Astrocyte (in vitro differentiated cells and primary cell): ENCODE results near the gene DPCD. TPM values are rescaled to one million over a fixed set of nuclear protein-coding genes. Genes with fewer than 3 reads are reported as not detected.

Source experiments
- DNase-seq: peaks from one replicate; pipeline ENCODE4 v3.0.0-alpha.2; 2010; ENCODE audit warnings: low read depth
- FAIRE-seq: peaks from 2 replicates; lab custom pipeline; 2011; peaks lifted over from hg19 to GRCh38; lab: Jason Lieb, UNC
- H2AFZ ChIP-seq: 2 replicates; pipeline ENCODE4 v1.6.0; 2012; ENCODE audit warnings: low read depth, low read length, inconsistent platforms
- H3K27ac ChIP-seq: 2 replicates; pipeline ENCODE4 v1.5.1; 2011; ENCODE audit warnings: low read depth, low read length, inconsistent platforms
- H3K27me3 ChIP-seq: 2 replicates; pipeline ENCODE4 v1.6.0; 2011; ENCODE audit warnings: low read length, inconsistent platforms; ENCODE audit not compliant: insufficient read depth
- H3K36me3 ChIP-seq: 2 replicates; pipeline ENCODE4 v1.5.1; 2011; ENCODE audit warnings: low read length, inconsistent platforms; ENCODE audit not compliant: insufficient read depth
- H3K4me1 ChIP-seq: 2 replicates; pipeline ENCODE4 v1.5.1; 2011; ENCODE audit warnings: low read length, inconsistent platforms; ENCODE audit not compliant: insufficient read depth
- H3K4me2 ChIP-seq: 2 replicates; pipeline ENCODE4 v1.6.0; 2012; ENCODE audit warnings: low read length, inconsistent platforms
- H3K4me3 ChIP-seq: 2 replicates; pipeline ENCODE4 v1.5.1; 2011; ENCODE audit warnings: low read depth, mild to moderate bottlenecking, low read length, inconsistent platforms; ENCODE audit not compliant: insufficient read depth
- H3K79me2 ChIP-seq: 2 replicates; pipeline ENCODE4 v1.6.0; 2012; ENCODE audit warnings: mild to moderate bottlenecking, low read length, inconsistent platforms; ENCODE audit not compliant: insufficient read depth
- H3K9ac ChIP-seq: 2 replicates; pipeline ENCODE4 v1.6.0; 2012; ENCODE audit warnings: mild to moderate bottlenecking, low read length, inconsistent platforms
- H3K9me3 ChIP-seq: 2 replicates; pipeline ENCODE4 v1.5.1; 2012; ENCODE audit warnings: low read depth, mild to moderate bottlenecking, low read length, inconsistent platforms; ENCODE audit not compliant: insufficient read depth
- H4K20me1 ChIP-seq: 2 replicates; pipeline ENCODE4 v1.6.0; 2012; ENCODE audit warnings: low read length, inconsistent platforms; ENCODE audit not compliant: insufficient read depth
- H3K27ac Mint-ChIP-seq: one replicate; pipeline ENCODE4 v1.8.0; 2021; ENCODE audit warnings: mild to moderate bottlenecking, mixed read lengths; ENCODE audit not compliant: unreplicated experiment
- H3K27me3 Mint-ChIP-seq: one replicate; pipeline ENCODE4 v1.8.0; 2021; ENCODE audit warnings: low read depth, mixed read lengths; ENCODE audit not compliant: unreplicated experiment
- H3K36me3 Mint-ChIP-seq: one replicate; pipeline ENCODE4 v1.8.0; 2021; ENCODE audit warnings: low read depth, mixed read lengths; ENCODE audit not compliant: unreplicated experiment
- H3K4me1 Mint-ChIP-seq: one replicate; pipeline ENCODE4 v1.8.0; 2021; ENCODE audit warnings: low read depth, mixed read lengths; ENCODE audit not compliant: unreplicated experiment
- H3K4me3 Mint-ChIP-seq: one replicate; pipeline ENCODE4 v1.8.0; 2021; ENCODE audit warnings: mild to moderate bottlenecking, moderate library complexity, mixed read lengths; ENCODE audit not compliant: unreplicated experiment
- H3K9me3 Mint-ChIP-seq: one replicate; pipeline ENCODE4 v1.8.0; 2021; ENCODE audit warnings: mild to moderate bottlenecking, mixed read lengths; ENCODE audit not compliant: unreplicated experiment
- EZH2 ChIP-seq: IDR thresholded peaks from 2 replicates; pipeline ENCODE4 v1.6.1; 2012; ENCODE audit warnings: mild to moderate bottlenecking, low read length, inconsistent platforms; ENCODE audit not compliant: insufficient read depth
- total RNA-seq: library from RNA; stranded (reverse); gene quantifications from 2 replicates; pipeline ENCODE4 v1.2.1, GENCODE V29; 2021
- TF ChIP-seq, protein P1 (sequence below): IDR thresholded peaks from 2 replicates; pipeline ENCODE4 v1.5.1; 2011; ENCODE audit warnings: low read depth, mild to moderate bottlenecking, inconsistent platforms, low read length, moderate library complexity; ENCODE audit not compliant: insufficient read depth

DPCD gene
- total RNA-seq, 1 donor from 2014 or later: 39.4 TPM

- no peaks in the 10 kb centered on the region for H3K36me3 ChIP-seq
- Mint-ChIP-seq H3K4me3 (no peak overlapping the region), H3K27ac (no peak overlapping the region), H3K27me3 (no peaks in the 10 kb centered on the region), H3K9me3 (no peaks in the 10 kb centered on the region), H3K36me3 (peaks cover 25% of the 10 kb centered on the region), H3K4me1 (peaks cover 5% of the 10 kb centered on the region)
- peaks cover 14% of the 10 kb centered on the region for H4K20me1 ChIP-seq
- no peak overlapping the region for H3K4me3 ChIP-seq
- no peak overlapping the region for H2AFZ ChIP-seq
- TF ChIP-seq, protein P1, sequence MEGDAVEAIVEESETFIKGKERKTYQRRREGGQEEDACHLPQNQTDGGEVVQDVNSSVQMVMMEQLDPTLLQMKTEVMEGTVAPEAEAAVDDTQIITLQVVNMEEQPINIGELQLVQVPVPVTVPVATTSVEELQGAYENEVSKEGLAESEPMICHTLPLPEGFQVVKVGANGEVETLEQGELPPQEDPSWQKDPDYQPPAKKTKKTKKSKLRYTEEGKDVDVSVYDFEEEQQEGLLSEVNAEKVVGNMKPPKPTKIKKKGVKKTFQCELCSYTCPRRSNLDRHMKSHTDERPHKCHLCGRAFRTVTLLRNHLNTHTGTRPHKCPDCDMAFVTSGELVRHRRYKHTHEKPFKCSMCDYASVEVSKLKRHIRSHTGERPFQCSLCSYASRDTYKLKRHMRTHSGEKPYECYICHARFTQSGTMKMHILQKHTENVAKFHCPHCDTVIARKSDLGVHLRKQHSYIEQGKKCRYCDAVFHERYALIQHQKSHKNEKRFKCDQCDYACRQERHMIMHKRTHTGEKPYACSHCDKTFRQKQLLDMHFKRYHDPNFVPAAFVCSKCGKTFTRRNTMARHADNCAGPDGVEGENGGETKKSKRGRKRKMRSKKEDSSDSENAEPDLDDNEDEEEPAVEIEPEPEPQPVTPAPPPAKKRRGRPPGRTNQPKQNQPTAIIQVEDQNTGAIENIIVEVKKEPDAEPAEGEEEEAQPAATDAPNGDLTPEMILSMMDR: no peak
- TF ChIP-seq EZH2: no peak
- FAIRE-seq (no peak), DNase-seq (no peak)
- H3K9me3 ChIP-seq: no peaks in the 10 kb centered on the region
- H3K27me3 ChIP-seq: no peaks in the 10 kb centered on the region
- H3K9ac ChIP-seq: no peak overlapping the region
- H3K4me2 ChIP-seq: no peak overlapping the region
- H3K79me2 ChIP-seq: no peaks in the 10 kb centered on the region
- no peaks in the 10 kb centered on the region for H3K4me1 ChIP-seq
- no peak overlapping the region for H3K27ac ChIP-seq
Measured at GRCh38 chr10:101617102-101617823, 29.1 kb downstream of the DPCD start.

GRCh38 chr10:101617824-101618568 is 29.9 kb downstream of the DPCD start:
- H3K4me2 ChIP-seq: no peak overlapping the region
- H3K27ac Mint-ChIP-seq: no peak overlapping the region
- H3K79me2 ChIP-seq: no peaks in the 10 kb centered on the region
- H3K36me3 ChIP-seq: no peaks in the 10 kb centered on the region
- no peak for FAIRE-seq
- H2AFZ ChIP-seq: no peak overlapping the region
- TF ChIP-seq, protein P1: no peak
- no peak for TF ChIP-seq EZH2
- H3K9ac ChIP-seq: no peak overlapping the region
- DNase-seq: no peak
- H4K20me1 ChIP-seq: peaks cover 14% of the 10 kb centered on the region
- H3K9me3 Mint-ChIP-seq: no peaks in the 10 kb centered on the region
- no peaks in the 10 kb centered on the region for H3K27me3 Mint-ChIP-seq
- no peaks in the 10 kb centered on the region for H3K27me3 ChIP-seq
- no peaks in the 10 kb centered on the region for H3K4me1 ChIP-seq
- H3K4me1 Mint-ChIP-seq: peaks cover 5% of the 10 kb centered on the region
- H3K9me3 ChIP-seq: no peaks in the 10 kb centered on the region
- no peak overlapping the region for H3K27ac ChIP-seq
- H3K4me3 Mint-ChIP-seq: no peak overlapping the region
- H3K36me3 Mint-ChIP-seq: peaks cover 25% of the 10 kb centered on the region
- no peak overlapping the region for H3K4me3 ChIP-seq

DNA sequence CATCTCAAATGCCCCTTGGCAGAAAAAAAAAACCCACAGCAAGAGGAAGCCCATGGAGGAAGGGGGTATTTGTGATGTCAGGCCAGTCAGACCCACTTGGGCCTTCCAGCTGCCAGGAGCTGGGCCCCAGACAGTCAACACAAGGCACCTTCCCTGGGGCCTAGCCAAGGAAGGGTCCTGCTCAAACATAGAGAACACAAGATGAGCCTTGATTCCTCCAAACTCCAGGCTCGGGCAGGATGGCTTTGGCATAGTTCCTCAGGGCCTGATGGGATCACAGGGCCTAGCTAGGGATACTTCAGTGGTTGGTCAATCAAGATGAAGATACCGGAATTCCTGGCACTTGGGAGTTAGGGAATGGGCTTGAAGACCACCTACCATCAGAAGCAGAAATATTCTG is 30.8 kb downstream of the DPCD start:
- H3K9me3 ChIP-seq: no peaks in the 10 kb centered on the region
- no peak overlapping the region for H3K27ac ChIP-seq
- H3K27ac Mint-ChIP-seq: no peak overlapping the region
- H3K9me3 Mint-ChIP-seq: no peaks in the 10 kb centered on the region
- no peak overlapping the region for H2AFZ ChIP-seq
- no peak overlapping the region for H3K4me3 ChIP-seq
- no peak for DNase-seq
- H3K27me3 ChIP-seq: no peaks in the 10 kb centered on the region
- peaks cover 5% of the 10 kb centered on the region for H3K4me1 Mint-ChIP-seq
- H3K9ac ChIP-seq: no peak overlapping the region
- H3K36me3 Mint-ChIP-seq: peaks cover 31% of the 10 kb centered on the region
- H3K4me2 ChIP-seq: no peak overlapping the region
- H4K20me1 ChIP-seq: peaks cover 14% of the 10 kb centered on the region
- H3K79me2 ChIP-seq: no peaks in the 10 kb centered on the region
- TF ChIP-seq EZH2: no peak
- TF ChIP-seq, protein P1: no peak
- FAIRE-seq: no peak
- no peak overlapping the region for H3K4me3 Mint-ChIP-seq
- H3K4me1 ChIP-seq: no peaks in the 10 kb centered on the region
- H3K36me3 ChIP-seq: no peaks in the 10 kb centered on the region
- no peaks in the 10 kb centered on the region for H3K27me3 Mint-ChIP-seq
